B cell (primary cell): Measurements from ENCODE around the gene FCRL6. TPM values are rescaled to one million over a fixed set of nuclear protein-coding genes. Genes with fewer than 3 reads are reported as not detected.

Experiments used
- ATAC-seq: fragments of 200-7000 bp; cut with Tn5 transposase; one replicate; pipeline ENCODE4 v1.10.0; 2021; ENCODE audit warnings: low read depth, mild to moderate bottlenecking, moderate number of reproducible peaks, moderate library complexity
- CTCF ChIA-PET: fragments of 350-600 bp; sonication (Branson Sonifier 250); formaldehyde crosslinking; loops from one replicate; lab custom pipeline; 2021; ENCODE audit warnings: antibody characterized with exemption, inconsistent platforms; lab: Charles Lee
- POLR2A ChIA-PET: fragments of 350-600 bp; sonication (Branson Sonifier 250); formaldehyde crosslinking; loops from one replicate; lab custom pipeline; 2021; ENCODE audit warnings: antibody characterized with exemption; lab: Charles Lee
- DNase-seq: peaks from one replicate; pipeline ENCODE4 v3.0.0; 2013
- H2AFZ ChIP-seq: 2 replicates; pipeline ENCODE4 v1.6.1; 2012; ENCODE audit warnings: mild to moderate bottlenecking, low read depth, low read length; ENCODE audit not compliant: insufficient read depth, poor library complexity, severe bottlenecking
- H3K27ac ChIP-seq, 2 donors: 1 replicate in 1 of 2; 2 replicates in 1 of 2; pipeline ENCODE4 v1.5.1; 2012 to 2013; ENCODE audit warnings: low read length in 2 of 2, mild to moderate bottlenecking in 2 of 2, moderate library complexity in 1 of 2
- H3K27me3 ChIP-seq, 4 experiments: fragments of 200-600 bp in 1 of 4; sonication (generic) in 1 of 4; replicated peaks in 1 of 4; 1 replicate in 2 of 4; 2 replicates in 2 of 4; pipeline versions ENCODE4 v1.6.1 to v1.7.0; 2013 to 2016; ENCODE audit warnings: low read length in 3 of 4, mild to moderate bottlenecking in 2 of 4, mixed read lengths in 1 of 4, moderate library complexity in 1 of 4; ENCODE audit not compliant: insufficient read depth in 4 of 4, control insufficient read depth in 3 of 4; ENCODE audit errors: control extremely low read depth in 1 of 4
- H3K36me3 ChIP-seq, 2 experiments: replicated peaks in 1 of 2; 1 replicate in 1 of 2; 2 replicates in 1 of 2; pipeline versions ENCODE4 v1.6.1 to v1.7.1; 2013; ENCODE audit warnings: low read length in 1 of 2; ENCODE audit not compliant: insufficient read depth in 2 of 2, control insufficient read depth in 1 of 2; ENCODE audit errors: control extremely low read depth in 1 of 2, extremely low read depth in 1 of 2
- H3K4me1 ChIP-seq, 2 donors: fragments of 200-600 bp in 1 of 2; sonication (generic) in 1 of 2; 1 replicate in 1 of 2; 2 replicates in 1 of 2; pipeline versions ENCODE4 v1.5.1 to v1.6.1; 2013 to 2017; ENCODE audit warnings: low read length in 2 of 2; ENCODE audit not compliant: control insufficient read depth in 2 of 2, insufficient read depth in 2 of 2
- H3K4me2 ChIP-seq: replicated peaks from 2 replicates; pipeline ENCODE3; 2012; ENCODE audit warnings: mild to moderate bottlenecking, low read depth, low read length; ENCODE audit not compliant: poor library complexity, severe bottlenecking
- H3K4me3 ChIP-seq, 5 experiments: fragments of 200-600 bp in 1 of 5; sonication (generic) in 1 of 5; 1 replicate in 3 of 5; 2 replicates in 2 of 5; pipeline versions ENCODE4 v1.5.1 to v1.7.0; 2011 to 2016; ENCODE audit warnings: low read length in 4 of 5, mild to moderate bottlenecking in 4 of 5, low read depth in 2 of 5, control low read depth in 1 of 5, moderate library complexity in 1 of 5; ENCODE audit not compliant: insufficient read depth in 1 of 5; ENCODE audit errors: control extremely low read depth in 1 of 5, extremely low read depth in 1 of 5
- H3K79me2 ChIP-seq: fragments of 200-600 bp; sonication (generic); one replicate; pipeline ENCODE4 v1.6.0; 2016; ENCODE audit warnings: low read length; ENCODE audit not compliant: control insufficient read depth, insufficient read depth
- H3K9ac ChIP-seq: fragments of 200-600 bp; sonication (generic); 2 replicates; pipeline ENCODE4 v1.6.1; 2017; ENCODE audit warnings: mild to moderate bottlenecking, low read length, moderate library complexity
- H3K9me3 ChIP-seq, 3 donors: one replicate each; pipeline versions ENCODE4 v1.6.1 to v1.7.1; 2013; ENCODE audit warnings: low read length in 2 of 3; ENCODE audit not compliant: control insufficient read depth in 2 of 3, insufficient read depth in 1 of 3; ENCODE audit errors: control extremely low read depth in 1 of 3
- H4K20me1 ChIP-seq: 2 replicates; pipeline ENCODE4 v1.6.0; 2012; ENCODE audit warnings: mild to moderate bottlenecking, low read length; ENCODE audit not compliant: insufficient read depth, control insufficient read depth, poor library complexity, severe bottlenecking
- H3K27ac Mint-ChIP-seq: one replicate; pipeline ENCODE4 v1.8.0; 2021; ENCODE audit warnings: mixed read lengths
- H3K27me3 Mint-ChIP-seq: one replicate; pipeline ENCODE4 v1.8.0; 2021; ENCODE audit warnings: mixed read lengths
- H3K4me1 Mint-ChIP-seq: one replicate; pipeline ENCODE4 v1.8.0; 2021; ENCODE audit warnings: mixed read lengths
- H3K4me3 Mint-ChIP-seq: one replicate; pipeline ENCODE4 v1.8.0; 2021; ENCODE audit warnings: mixed read lengths
- H3K9me3 Mint-ChIP-seq: one replicate; pipeline ENCODE4 v1.8.0; 2022; ENCODE audit warnings: mixed read lengths; ENCODE audit not compliant: insufficient read depth
- EZH2 ChIP-seq: IDR thresholded peaks from 2 replicates; pipeline ENCODE4 v1.6.1; 2012; ENCODE audit warnings: borderline replicate concordance, low read depth, mild to moderate bottlenecking, moderate library complexity, low read length; ENCODE audit not compliant: insufficient read depth, poor library complexity, severe bottlenecking
- WGBS: methylation state at CpG from one replicate; pipeline ENCODE4 v1.1.5; 2013; ENCODE audit warnings: missing lambda C conversion rate; ENCODE audit not compliant: insufficient coverage; 5-methylcytosine and 5-hydroxymethylcytosine counted together
- intact Hi-C: fragments of 100-400 bp; cut with micrococcal nuclease; formaldehyde crosslinking; loops from one replicate; pipeline ENCODE4 v1.10.0; 2022
- polyA plus RNA-seq: library from polyadenylated mRNA; depleted of rRNA; stranded (reverse); fragments of >200 nt; gene quantifications from 2 replicates; pipeline ENCODE4 v1.2.3, GENCODE V29; 2012
- total RNA-seq, 2 donors: library from RNA; stranded (reverse); fragments of 120-200 nt in 1 of 2; gene quantifications; 1 replicate in 1 of 2; 2 replicates in 1 of 2; pipeline versions ENCODE4 v1.2.3 to v1.2.4, GENCODE V29; 2013 to 2022
- TF ChIP-seq, protein P1 (sequence below): fragments of 200-600 bp; IDR thresholded peaks from one replicate; pipeline ENCODE4 v1.8.0; 2022; ENCODE audit warnings: antibody characterized with exemption, mild to moderate bottlenecking

FCRL6 gene
- total and polyA plus RNA-seq, 2 donors (not counting 1 experiment from before 2014, with no cell fraction given) = 0.81 TPM; not detected in 1

DNA sequence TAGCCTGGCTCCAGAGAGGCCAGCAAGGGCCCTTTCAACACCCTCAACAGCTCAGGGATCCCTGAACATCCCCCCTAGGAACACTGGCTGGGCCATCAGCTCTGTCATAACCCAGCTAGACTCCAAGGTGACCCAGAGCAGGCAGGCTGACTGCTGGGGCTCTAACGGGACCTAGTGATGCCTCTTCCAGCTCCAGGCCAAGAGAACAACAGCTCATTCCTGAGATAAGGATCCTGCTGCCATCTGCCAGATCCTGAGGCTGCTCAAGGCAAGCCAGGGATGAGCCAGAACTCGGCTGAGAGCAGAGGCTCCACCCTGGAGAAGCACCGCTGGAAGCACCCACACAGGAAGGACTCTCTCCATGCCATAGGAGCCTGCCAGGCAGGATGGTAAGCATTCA is 58.3 kb downstream of the FCRL6 start:
- Histone ChIP-seq H3K36me3 (no peaks in the 10 kb centered on the region), H2AFZ (no peak overlapping the region), H3K27me3 (peaks cover 0 to 10% (median 0%) of the 10 kb centered on the region in 4 experiments), H3K4me2 (no peak overlapping the region), H3K79me2 (no peaks in the 10 kb centered on the region), H3K27ac (no peak overlapping the region), H3K9me3 (no peaks in the 10 kb centered on the region), H3K9ac (no peak overlapping the region), H3K4me1 (no peaks in the 10 kb centered on the region), H4K20me1 (no peaks in the 10 kb centered on the region), H3K4me3 (no peak overlapping the region)
- ChIA-PET POLR2A (interaction anchor here (0.9 kb wide), 1 partner anchor 52 kb away, joined by 3 read pairs; no protein-coding TSS in a partner anchor), CTCF (interaction anchor here (1.3 to 1.4 kb wide), 2 partner anchors 10 to 30 kb away, joined by 4 to 5 read pairs; no protein-coding TSS in a partner anchor)
- Mint-ChIP-seq H3K4me3 (no peak overlapping the region), H3K27ac (no peak overlapping the region), H3K4me1 (no peaks in the 10 kb centered on the region), H3K27me3 (peaks cover 16% of the 10 kb centered on the region), H3K9me3 (no peaks in the 10 kb centered on the region)
- ATAC-seq (no peak), DNase-seq (no peak)
- intact Hi-C loops = no loop called here
- TF ChIP-seq, protein P1, sequence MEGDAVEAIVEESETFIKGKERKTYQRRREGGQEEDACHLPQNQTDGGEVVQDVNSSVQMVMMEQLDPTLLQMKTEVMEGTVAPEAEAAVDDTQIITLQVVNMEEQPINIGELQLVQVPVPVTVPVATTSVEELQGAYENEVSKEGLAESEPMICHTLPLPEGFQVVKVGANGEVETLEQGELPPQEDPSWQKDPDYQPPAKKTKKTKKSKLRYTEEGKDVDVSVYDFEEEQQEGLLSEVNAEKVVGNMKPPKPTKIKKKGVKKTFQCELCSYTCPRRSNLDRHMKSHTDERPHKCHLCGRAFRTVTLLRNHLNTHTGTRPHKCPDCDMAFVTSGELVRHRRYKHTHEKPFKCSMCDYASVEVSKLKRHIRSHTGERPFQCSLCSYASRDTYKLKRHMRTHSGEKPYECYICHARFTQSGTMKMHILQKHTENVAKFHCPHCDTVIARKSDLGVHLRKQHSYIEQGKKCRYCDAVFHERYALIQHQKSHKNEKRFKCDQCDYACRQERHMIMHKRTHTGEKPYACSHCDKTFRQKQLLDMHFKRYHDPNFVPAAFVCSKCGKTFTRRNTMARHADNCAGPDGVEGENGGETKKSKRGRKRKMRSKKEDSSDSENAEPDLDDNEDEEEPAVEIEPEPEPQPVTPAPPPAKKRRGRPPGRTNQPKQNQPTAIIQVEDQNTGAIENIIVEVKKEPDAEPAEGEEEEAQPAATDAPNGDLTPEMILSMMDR = no peak
- TF ChIP-seq EZH2 = no peak
- WGBS = 83% methylated on average over 3 of the region's 3 CpGs

DNA sequence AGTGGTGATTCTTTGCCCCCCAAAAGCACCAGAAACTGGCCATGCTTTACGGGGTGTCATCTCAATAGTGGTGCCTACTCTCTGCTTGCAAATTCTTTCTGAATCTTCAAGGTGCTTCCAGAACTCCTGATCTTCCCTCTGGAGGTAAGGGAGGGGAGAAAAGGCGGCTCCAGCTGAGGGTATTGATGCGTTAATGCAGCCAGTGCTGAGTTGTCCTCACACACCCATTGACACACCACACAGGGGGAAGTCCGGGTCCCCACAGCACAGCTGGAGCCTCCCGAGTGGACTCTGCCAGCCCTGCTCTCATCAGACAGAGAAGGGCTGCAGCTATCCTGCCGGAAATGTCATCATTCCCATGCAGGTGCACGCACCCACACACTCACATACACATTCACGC is 59.1 kb downstream of the FCRL6 start:
- WGBS = 93% methylated on average over 7 of the region's 8 CpGs
- H3K27me3 ChIP-seq = peaks cover 0 to 5% (median 0%) of the 10 kb centered on the region in 4 experiments
- no peak overlapping the region for H3K4me3 ChIP-seq
- no peak for ATAC-seq
- no peaks in the 10 kb centered on the region for H3K36me3 ChIP-seq
- POLR2A ChIA-PET = no interaction called here
- no peak overlapping the region for H3K4me2 ChIP-seq
- no peaks in the 10 kb centered on the region for H3K9me3 ChIP-seq
- Mint-ChIP-seq H3K27me3 (peaks cover 17% of the 10 kb centered on the region), H3K27ac (no peak overlapping the region), H3K4me3 (no peak overlapping the region), H3K9me3 (no peaks in the 10 kb centered on the region), H3K4me1 (no peaks in the 10 kb centered on the region)
- no peaks in the 10 kb centered on the region for H3K4me1 ChIP-seq
- no peak overlapping the region for H3K27ac ChIP-seq
- intact Hi-C loops = no loop called here
- no peak overlapping the region for H3K9ac ChIP-seq
- no peak overlapping the region for H2AFZ ChIP-seq
- TF ChIP-seq, protein P1 = no peak
- no peak for TF ChIP-seq EZH2
- no peaks in the 10 kb centered on the region for H4K20me1 ChIP-seq
- CTCF ChIA-PET = interaction anchor here (1.4 kb wide), 1 partner anchor 29 kb away, joined by 5 read pairs; no protein-coding TSS in a partner anchor
- no peaks in the 10 kb centered on the region for H3K79me2 ChIP-seq
- DNase-seq = no peak
